Activated CD4-positive, alpha-beta T cell treated with anti-CD3 and anti-CD28 coated beads, Interleukin-2, amount 50 U/mL, for 16 hours (primary cell): ENCODE results near the gene DYRK3.
"Not testable (repeated sequence)": the region's sequence is repeated elsewhere in the genome, so short reads cannot be mapped to it uniquely, and the experiment has no call there.

Experiments
- DNase-seq: peaks from one replicate; pipeline ENCODE4 v3.0.0-alpha.2; 2020

DYRK3 gene

GRCh38 chr1:206633708-206634121 lies 1.6 kb upstream of the DYRK3 start:
- DNase-seq, result no peak

- DNase-seq, result peak; percentile 84
Observed at GRCh38 chr1:206634365-206635079, 814 bp upstream of the DYRK3 start.

- DNase-seq, result peak; percentile 10
Observed at GRCh38 chr1:206635978-206636345, 626 bp downstream of the DYRK3 start.

- no peak for DNase-seq
Observed at GRCh38 chr1:206636671-206637070, 1.3 kb downstream of the DYRK3 start.

- DNase-seq, result no peak
Observed at GRCh38 chr1:206637605-206638004, 2.3 kb downstream of the DYRK3 start.

GRCh38 chr1:206642074-206642473 lies 6.7 kb downstream of the DYRK3 start:
- DNase-seq, result not testable (repeated sequence)

- no peak for DNase-seq
Observed at GRCh38 chr1:206643118-206643698, 7.9 kb downstream of the DYRK3 start.

- no peak for DNase-seq
Observed at GRCh38 chr1:206646504-206646903, 11.2 kb downstream of the DYRK3 start.

GRCh38 chr1:206647224-206647623 lies 11.9 kb downstream of the DYRK3 start:
- DNase-seq, result no peak

GRCh38 chr1:206649261-206649921 lies 14.1 kb downstream of the DYRK3 start:
- DNase-seq, result no peak

- no peak for DNase-seq
Observed at GRCh38 chr1:206651014-206651413, 15.7 kb downstream of the DYRK3 start.

GRCh38 chr1:206651958-206652890 lies 16.9 kb downstream of the DYRK3 start:
- DNase-seq, result no peak

- no peak for DNase-seq
Observed at GRCh38 chr1:206653715-206654459, 18.6 kb downstream of the DYRK3 start.

- no peak for DNase-seq
Observed at GRCh38 chr1:206654828-206655227, 19.5 kb downstream of the DYRK3 start.

- DNase-seq, result no peak
Observed at GRCh38 chr1:206655471-206655882, 20.1 kb downstream of the DYRK3 start.

- DNase-seq, result no peak
Observed at GRCh38 chr1:206656936-206657335, 21.6 kb downstream of the DYRK3 start.

GRCh38 chr1:206657751-206658150 lies 22.4 kb downstream of the DYRK3 start:
- no peak for DNase-seq

- DNase-seq, result peak; percentile 57
Observed at GRCh38 chr1:206658264-206658980, 23.1 kb downstream of the DYRK3 start.

- no peak for DNase-seq
Observed at GRCh38 chr1:206658981-206659273, 23.6 kb downstream of the DYRK3 start.

GRCh38 chr1:206660136-206660535 lies 24.8 kb downstream of the DYRK3 start:
- DNase-seq, result no peak

- DNase-seq, result no peak
Observed at GRCh38 chr1:206661161-206661820, 26.0 kb downstream of the DYRK3 start.
